Globus pallidus (tissue), 1 donor: ENCODE results near the gene ARHGEF4.

Experiments used
- DNase-seq: peaks from one replicate; pipeline ENCODE4 v3.0.0-alpha.2; 2015; ENCODE audit warnings: low spot score

The ARHGEF4 gene

GRCh38 chr2:130834931-130835765 is 1.6 kb upstream of the ARHGEF4 start:
- no peak for DNase-seq

- no peak for DNase-seq
Observed at GRCh38 chr2:130835766-130836015, 1.0 kb upstream of the ARHGEF4 start.

- no peak for DNase-seq
Observed at GRCh38 chr2:130837175-130837810, 579 bp downstream of the ARHGEF4 start.

GRCh38 chr2:130837811-130838565 is 1.3 kb downstream of the ARHGEF4 start:
- no peak for DNase-seq

- no peak for DNase-seq
Observed at GRCh38 chr2:130839011-130839780, 2.5 kb downstream of the ARHGEF4 start.

GRCh38 chr2:130840506-130840905 is 3.8 kb downstream of the ARHGEF4 start:
- DNase-seq, result no peak

- no peak for DNase-seq
Observed at GRCh38 chr2:130841741-130842365, 5.1 kb downstream of the ARHGEF4 start.

- no peak for DNase-seq
Observed at GRCh38 chr2:130842770-130843169, 6.1 kb downstream of the ARHGEF4 start.

- no peak for DNase-seq
Observed at GRCh38 chr2:130843321-130843985, 6.7 kb downstream of the ARHGEF4 start.

- no peak for DNase-seq
Observed at GRCh38 chr2:130844161-130844560, 7.4 kb downstream of the ARHGEF4 start.

- no peak for DNase-seq
Observed at GRCh38 chr2:130845505-130846085, 8.9 kb downstream of the ARHGEF4 start.

GRCh38 chr2:130846233-130846632 is 9.5 kb downstream of the ARHGEF4 start:
- DNase-seq, result no peak

GRCh38 chr2:130846686-130847375 is 10.1 kb downstream of the ARHGEF4 start:
- DNase-seq, result no peak

- no peak for DNase-seq
Observed at GRCh38 chr2:130847776-130848525, 11.2 kb downstream of the ARHGEF4 start.

- DNase-seq, result no peak
Observed at GRCh38 chr2:130848526-130849210, 12.0 kb downstream of the ARHGEF4 start.

- DNase-seq, result no peak
Observed at GRCh38 chr2:130849896-130850787, 13.4 kb downstream of the ARHGEF4 start.

GRCh38 chr2:130850788-130851623 is 14.3 kb downstream of the ARHGEF4 start:
- no peak for DNase-seq
